ENCODE results near the gene PLEKHG2. TPM values are rescaled to one million over a fixed set of nuclear protein-coding genes. Genes with fewer than 3 reads are reported as not detected.

Gene PLEKHG2
- total RNA-seq, 1 experiment from 2014 or later: 62.3 TPM

GRCh38 chr19:39475748-39476147 is 63.3 kb downstream of the PLEKHG2 start:
- ATAC-seq: no peak
- CTCF ChIA-PET: interaction anchor here (0.6 to 3.9 kb wide), 10 partner anchors 22 to 78 kb away, joined by 3 to 66 read pairs (median 14); partner anchors contain the start of genes DLL3, EID2B, PLEKHG2 and RPS16
- POLR2A ChIA-PET: interaction anchor here (0.6 kb wide), 1 partner anchor 357 kb away, joined by 3 read pairs; no protein-coding TSS in a partner anchor
- Mint-ChIP-seq H3K27ac (no peak overlapping the region), H3K4me1 (peaks cover 13% of the 10 kb centered on the region), H3K9me3 (no peaks in the 10 kb centered on the region), H3K27me3 (ENCODE audit: low read depth) (no peaks in the 10 kb centered on the region), H3K4me3 (no peak overlapping the region), H3K36me3 (peaks cover 33% of the 10 kb centered on the region)
- no peak for DNase-seq (ENCODE audit: low spot score)
- TF ChIP-seq ZNF281 (CRISPR knock-in tag; IDR thresholded peaks at IDR 0.05): no peak
- no peak for TF ChIP-seq FOXP1 (CRISPR knock-in tag; IDR thresholded peaks at IDR 0.05; ENCODE audit: borderline replicate concordance)
- TF ChIP-seq TEAD1 (CRISPR knock-in tag; IDR thresholded peaks at IDR 0.05): no peak
- no peak for TF ChIP-seq CREB1 (CRISPR knock-in tag; IDR thresholded peaks at IDR 0.05)
- TF ChIP-seq PRDM15 (CRISPR knock-in tag; IDR thresholded peaks at IDR 0.05): no peak; the same call in 1 of the 2 replicates
- TF ChIP-seq STAT6 (CRISPR knock-in tag; conservative IDR thresholded peaks at IDR 0.05; ENCODE audit: low read depth): no peak
- TF ChIP-seq NR2C2 (CRISPR knock-in tag; IDR thresholded peaks at IDR 0.05): no peak
- no peak for TF ChIP-seq ATF1 (CRISPR knock-in tag; IDR thresholded peaks at IDR 0.05)
- no peak for TF ChIP-seq GTF2I (CRISPR knock-in tag; conservative IDR thresholded peaks at IDR 0.05)
- no peak for TF ChIP-seq ZNF396 (CRISPR knock-in tag; IDR thresholded peaks at IDR 0.05; ENCODE audit: borderline replicate concordance)
- no peak for TF ChIP-seq JUN (CRISPR knock-in tag; IDR thresholded peaks at IDR 0.05)
- TF ChIP-seq ZNF532 (CRISPR knock-in tag; IDR thresholded peaks at IDR 0.05; ENCODE audit: borderline replicate concordance): no peak
- TF ChIP-seq GABPB1 (CRISPR knock-in tag; IDR thresholded peaks at IDR 0.05): no peak
- no peak for TF ChIP-seq PRRX2 (CRISPR knock-in tag; IDR thresholded peaks at IDR 0.05)
- no peak for TF ChIP-seq TEAD4 (CRISPR knock-in tag; IDR thresholded peaks at IDR 0.05)
- TF ChIP-seq NFE2L1 (CRISPR knock-in tag; IDR thresholded peaks at IDR 0.05): no peak
- TF ChIP-seq ZBTB21 (CRISPR knock-in tag; IDR thresholded peaks at IDR 0.05; ENCODE audit: borderline replicate concordance): no peak

Small RNA genes lying within 50 kb of the gene (microRNA-seq; reads per million reads assigned to microRNA genes)
- gene MIR4530 (ENCODE audit: borderline number of aligned reads): not detected

Other genes with a start within 250 kb of the PLEKHG2 start
- gene NCCRP1, start 215.7 kb upstream of the PLEKHG2 start, total RNA-seq (2021): 2.0 to 2.5 TPM (median 2.2 TPM) in 3 replicates
- 0.37 to 1.1 TPM (median 0.77 TPM) in 3 replicates for gene SYCN, start 208.4 kb upstream of the PLEKHG2 start, total RNA-seq (2021)
- not detected in 3 replicates for gene IFNL3, start 167.7 kb upstream of the PLEKHG2 start, total RNA-seq (2021)
- not detected in 3 replicates for gene IFNL4, start 163.8 kb upstream of the PLEKHG2 start, total RNA-seq (2021)
- gene IFNL2, start 144.3 kb upstream of the PLEKHG2 start, total RNA-seq (2021): not detected in 3 replicates
- gene IFNL1, start 116.3 kb upstream of the PLEKHG2 start, total RNA-seq (2021): not detected in 3 replicates
- 7.1 to 8.5 TPM (median 8.1 TPM) in 3 replicates for gene LRFN1, start 91.8 kb upstream of the PLEKHG2 start, total RNA-seq (2021)
- 0.96 to 1.8 TPM (median 1.4 TPM) in 3 replicates for gene GMFG, start 76.6 kb upstream of the PLEKHG2 start, total RNA-seq (2021)
- 148 to 164 TPM (median 150 TPM) in 3 replicates for gene SAMD4B, start 70.2 kb upstream of the PLEKHG2 start, total RNA-seq (2021)
- gene PAF1, start 21.6 kb upstream of the PLEKHG2 start, total RNA-seq (2021): 27.8 to 34.4 TPM (median 29.4 TPM) in 3 replicates
- gene MED29, start 21.3 kb upstream of the PLEKHG2 start, total RNA-seq (2021): 37.6 to 42.9 TPM (median 39.4 TPM) in 3 replicates
- 17.3 to 22.2 TPM (median 18.4 TPM) in 3 replicates for gene ZFP36, start 5.8 kb upstream of the PLEKHG2 start, total RNA-seq (2021)
- gene RPS16, start 23.3 kb downstream of the PLEKHG2 start, total RNA-seq (2021): 2,962 to 3,158 TPM (median 2,999 TPM) in 3 replicates
- 109 to 135 TPM (median 110 TPM) in 3 replicates for gene SUPT5H, start 32.9 kb downstream of the PLEKHG2 start, total RNA-seq (2021)
- gene TIMM50, start 68.2 kb downstream of the PLEKHG2 start, total RNA-seq (2021): 136 to 154 TPM (median 137 TPM) in 3 replicates
- gene DLL3, start 86.3 kb downstream of the PLEKHG2 start, total RNA-seq (2021): 16.4 to 23.9 TPM (median 21.6 TPM) in 3 replicates
- gene SELENOV, start 102.5 kb downstream of the PLEKHG2 start, total RNA-seq (2021): 12.6 to 15.4 TPM (median 15.1 TPM) in 3 replicates
- 2.7 to 3.6 TPM (median 2.7 TPM) in 3 replicates for gene EID2B, start 120.2 kb downstream of the PLEKHG2 start, total RNA-seq (2021)
- gene EID2, start 127.5 kb downstream of the PLEKHG2 start, total RNA-seq (2021): 21.5 to 24.0 TPM (median 23.7 TPM) in 3 replicates
- not detected in 3 replicates for gene LGALS13, start 189.9 kb downstream of the PLEKHG2 start, total RNA-seq (2021)
- not detected in 3 replicates for gene LGALS16, start 243.2 kb downstream of the PLEKHG2 start, total RNA-seq (2021)

Data from WTC11 (cell line).